NCI-H128 (cell line): ENCODE data around the gene BTBD9.

ENCODE experiments used
- DNase-seq: peaks from one replicate; lab custom pipeline; 2025; ENCODE audit not compliant: unreplicated experiment; lab: John Stamatoyannopoulos, UW

BTBD9 gene

GRCh38 chr6:38153076-38153797 is 486.5 kb downstream of the BTBD9 start:
- DNase-seq: no peak

GRCh38 chr6:38152620-38153019 is 487.1 kb downstream of the BTBD9 start:
- no peak for DNase-seq

- DNase-seq: no peak
Observed at GRCh38 chr6:38151580-38152500, 487.9 kb downstream of the BTBD9 start.

- DNase-seq: no peak
Observed at GRCh38 chr6:38150681-38151296, 488.9 kb downstream of the BTBD9 start.

GRCh38 chr6:38150021-38150420 is 489.7 kb downstream of the BTBD9 start:
- no peak for DNase-seq

- DNase-seq: no peak
Observed at GRCh38 chr6:38149531-38149930, 490.2 kb downstream of the BTBD9 start.

GRCh38 chr6:38148606-38149005 is 491.1 kb downstream of the BTBD9 start:
- no peak for DNase-seq

- DNase-seq: no peak
Observed at GRCh38 chr6:38146734-38147027, 493.0 kb downstream of the BTBD9 start.

- no peak for DNase-seq
Observed at GRCh38 chr6:38146021-38146733, 493.6 kb downstream of the BTBD9 start.

- DNase-seq: no peak
Observed at GRCh38 chr6:38144365-38144945, 495.3 kb downstream of the BTBD9 start.

- DNase-seq: no peak
Observed at GRCh38 chr6:38143191-38144150, 496.3 kb downstream of the BTBD9 start.

GRCh38 chr6:38142178-38142902 is 497.4 kb downstream of the BTBD9 start:
- no peak for DNase-seq

GRCh38 chr6:38141716-38142115 is 498.0 kb downstream of the BTBD9 start:
- DNase-seq: no peak

GRCh38 chr6:38141085-38141484 is 498.6 kb downstream of the BTBD9 start:
- no peak for DNase-seq

GRCh38 chr6:38138374-38138773 is 501.4 kb downstream of the BTBD9 start:
- no peak for DNase-seq

GRCh38 chr6:38137608-38138265 is 502.0 kb downstream of the BTBD9 start:
- DNase-seq: no peak

GRCh38 chr6:38136547-38136946 is 503.2 kb downstream of the BTBD9 start:
- no peak for DNase-seq

GRCh38 chr6:38134704-38135088 is 505.0 kb downstream of the BTBD9 start:
- DNase-seq: no peak
